Muscle of leg (tissue), 11 donors: ENCODE data around the gene HMGCL. TPM values are rescaled to one million over a fixed set of nuclear protein-coding genes. Genes with fewer than 3 reads are reported as not detected.
"Not testable (repeated sequence)": the region's sequence is repeated elsewhere in the genome, so short reads cannot be mapped to it uniquely, and the experiment has no call there.

ENCODE experiments used
- DNase-seq: peaks from one replicate; pipeline ENCODE4 v3.0.0; 2013
- H3K27ac ChIP-seq: one replicate; pipeline ENCODE4 v1.5.1; 2013; ENCODE audit warnings: mild to moderate bottlenecking, low read length, control low read depth
- H3K27me3 ChIP-seq: one replicate; pipeline ENCODE4 v1.6.1; 2013; ENCODE audit warnings: low read length; ENCODE audit not compliant: control insufficient read depth, insufficient read depth
- H3K36me3 ChIP-seq: one replicate; pipeline ENCODE4 v1.6.1; 2013; ENCODE audit warnings: low read length; ENCODE audit not compliant: control insufficient read depth, insufficient read depth
- H3K4me1 ChIP-seq: one replicate; pipeline ENCODE4 v1.6.1; 2013; ENCODE audit warnings: low read length; ENCODE audit not compliant: control insufficient read depth, insufficient read depth
- H3K4me3 ChIP-seq: one replicate; pipeline ENCODE4 v1.5.1; 2013; ENCODE audit warnings: low read length, control low read depth
- H3K9me3 ChIP-seq: replicated peaks from 2 replicates; pipeline ENCODE4 v1.6.1; 2013; ENCODE audit warnings: low read depth, low read length; ENCODE audit not compliant: control insufficient read depth
- WGBS: methylation state at CpG from one replicate; pipeline ENCODE4 v1.1.5; 2013; ENCODE audit warnings: missing lambda C conversion rate; ENCODE audit not compliant: insufficient coverage; 5-methylcytosine and 5-hydroxymethylcytosine counted together
- polyA plus RNA-seq, 8 donors: library from polyadenylated mRNA; unstranded; fragments of 120-200 nt; gene quantifications; one replicate each; pipeline versions ENCODE4 v1.2.1 to v1.2.3, GENCODE V29; 2013; ENCODE audit warnings: inconsistent platforms in 1 of 8, low replicate concordance in 1 of 8; ENCODE audit not compliant: insufficient read length in 8 of 8, insufficient read depth in 1 of 8
- total RNA-seq: library from RNA; stranded (reverse); fragments of 120-200 nt; gene quantifications from one replicate; pipeline ENCODE4 v1.2.4, GENCODE V29; 2013

Gene HMGCL
- total and polyA plus RNA-seq, 9 donors, result 21.3 to 33.7 (median 22.8) TPM

GRCh38 chr1:23810818-23811540 is 14.2 kb downstream of the HMGCL start:
- DNase-seq, result peak; percentile 46
- no peaks in the 10 kb centered on the region for H3K27me3 ChIP-seq

GRCh38 chr1:23809751-23810171 is 15.5 kb downstream of the HMGCL start:
- WGBS, result 32% methylated on average over 5 of the region's 6 CpGs
- Histone ChIP-seq H3K27ac (no peak overlapping the region), H3K9me3 (no peaks in the 10 kb centered on the region), H3K27me3 (no peaks in the 10 kb centered on the region), H3K4me3 (no peak overlapping the region), H3K36me3 (peaks cover 60% of the 10 kb centered on the region), H3K4me1 (no peaks in the 10 kb centered on the region)
- DNase-seq, result peak; percentile 72

More at GRCh38 chr1:23810818-23811540, 14.2 kb downstream of the HMGCL start:
- Histone ChIP-seq H3K27ac (no peak overlapping the region), H3K4me3 (no peak overlapping the region), H3K36me3 (peaks cover 59% of the 10 kb centered on the region), H3K9me3 (no peaks in the 10 kb centered on the region), H3K4me1 (no peaks in the 10 kb centered on the region)
- 45% methylated on average over 3 of the region's 3 CpGs for WGBS

GRCh38 chr1:23807453-23807852 is 17.8 kb downstream of the HMGCL start:
- no peak for DNase-seq
- H3K27ac ChIP-seq, result no peak overlapping the region
- WGBS, result 55% methylated on average over 3 of the region's 3 CpGs
- H3K27me3 ChIP-seq, result no peaks in the 10 kb centered on the region
- H3K36me3 ChIP-seq, result peaks cover 59% of the 10 kb centered on the region
- no peaks in the 10 kb centered on the region for H3K4me1 ChIP-seq
- H3K9me3 ChIP-seq, result no peaks in the 10 kb centered on the region
- H3K4me3 ChIP-seq, result no peak overlapping the region

- Histone ChIP-seq H3K9me3 (no peaks in the 10 kb centered on the region), H3K4me1 (peaks cover 4% of the 10 kb centered on the region), H3K27ac (no peak overlapping the region), H3K36me3 (peaks cover 55% of the 10 kb centered on the region), H3K27me3 (no peaks in the 10 kb centered on the region), H3K4me3 (no peak overlapping the region)
- no peak for DNase-seq
- 72% methylated on average over 6 of the region's 6 CpGs for WGBS
These were observed 18.9 kb downstream of the HMGCL start for GRCh38 chr1:23806280-23806679.

GRCh38 chr1:23805025-23805424 is 20.2 kb downstream of the HMGCL start:
- Histone ChIP-seq H3K4me1 (peaks cover 7% of the 10 kb centered on the region), H3K4me3 (no peak overlapping the region), H3K36me3 (peaks cover 44% of the 10 kb centered on the region), H3K27ac (no peak overlapping the region), H3K27me3 (no peaks in the 10 kb centered on the region), H3K9me3 (no peaks in the 10 kb centered on the region)
- WGBS, result 94% methylated on average over 2 of the region's 2 CpGs
- DNase-seq, result no peak

GRCh38 chr1:23804183-23804835 is 20.9 kb downstream of the HMGCL start:
- 89% methylated on average over 3 of the region's 7 CpGs for WGBS
- Histone ChIP-seq H3K4me1 (peaks cover 14% of the 10 kb centered on the region), H3K4me3 (no peak overlapping the region), H3K27ac (peak overlapping the region; percentile 29), H3K9me3 (no peaks in the 10 kb centered on the region), H3K36me3 (peaks cover 39% of the 10 kb centered on the region), H3K27me3 (no peaks in the 10 kb centered on the region)
- DNase-seq, result peak; percentile 19

GRCh38 chr1:23803674-23804073 is 21.6 kb downstream of the HMGCL start:
- Histone ChIP-seq H3K27me3 (no peaks in the 10 kb centered on the region), H3K4me1 (peaks cover 20% of the 10 kb centered on the region), H3K9me3 (no peaks in the 10 kb centered on the region), H3K36me3 (peaks cover 39% of the 10 kb centered on the region), H3K27ac (no peak overlapping the region), H3K4me3 (no peak overlapping the region)
- DNase-seq, result no peak
- WGBS, result 93% methylated on average over 4 of the region's 5 CpGs

- Histone ChIP-seq H3K4me1 (peaks cover 21% of the 10 kb centered on the region), H3K36me3 (peaks cover 43% of the 10 kb centered on the region)
- H3K27me3 ChIP-seq, H3K27ac ChIP-seq, H3K4me3 ChIP-seq, DNase-seq, H3K9me3 ChIP-seq: not testable (repeated sequence)
- WGBS, result 90% methylated on average over 5 of the region's 7 CpGs
These were observed 22.4 kb downstream of the HMGCL start for GRCh38 chr1:23802809-23803342.

- peak; percentile 23 for DNase-seq
- Histone ChIP-seq H3K27me3 (no peaks in the 10 kb centered on the region), H3K27ac (no peak overlapping the region), H3K4me3 (no peak overlapping the region), H3K9me3 (no peaks in the 10 kb centered on the region), H3K4me1 (peaks cover 21% of the 10 kb centered on the region), H3K36me3 (peaks cover 41% of the 10 kb centered on the region)
- WGBS, result 51% methylated on average over 10 of the region's 10 CpGs
These were observed 23.4 kb downstream of the HMGCL start for GRCh38 chr1:23801876-23802275.

GRCh38 chr1:23801338-23801748 is 23.9 kb downstream of the HMGCL start:
- peak; percentile 18 for DNase-seq
- peaks cover 21% of the 10 kb centered on the region for H3K4me1 ChIP-seq
- peak overlapping the region; percentile 85 for H3K27ac ChIP-seq
- WGBS, result 6% methylated on average over 16 of the region's 19 CpGs
- H3K9me3 ChIP-seq, result no peaks in the 10 kb centered on the region
- H3K4me3 ChIP-seq, result peak overlapping the region; percentile 89
- no peaks in the 10 kb centered on the region for H3K27me3 ChIP-seq
- H3K36me3 ChIP-seq, result peaks cover 41% of the 10 kb centered on the region
